GM19099 (cell line): ENCODE measurements around the gene TYROBP.

Experiments used
- POLR2A ChIP-seq: IDR thresholded peaks from 3 replicates; pipeline ENCODE4 v1.6.1; 2011; ENCODE audit warnings: low read depth; ENCODE audit not compliant: insufficient read length; ENCODE audit errors: extremely low read depth

TYROBP gene

DNA sequence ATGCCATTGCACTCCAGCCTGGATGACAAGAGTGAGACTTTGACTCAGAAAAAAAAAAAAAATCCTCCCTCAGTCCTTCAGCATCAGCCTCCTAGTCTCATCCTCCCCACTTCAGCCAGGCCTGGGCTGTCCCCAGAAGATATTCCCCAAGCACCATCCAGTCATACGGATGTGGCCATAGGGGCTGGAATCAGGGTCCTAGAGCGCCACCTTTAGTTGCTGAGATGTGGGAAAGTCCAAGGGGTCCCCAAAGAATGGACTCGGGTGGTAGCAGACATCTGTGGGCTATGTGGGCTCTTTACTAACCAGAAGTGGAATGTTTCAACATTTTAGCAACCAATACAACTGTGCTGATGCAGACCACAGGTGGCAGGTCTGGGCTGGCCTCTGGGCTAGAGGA, 3.1 kb upstream of the TYROBP start:
- no peak for TF ChIP-seq POLR2A

DNA sequence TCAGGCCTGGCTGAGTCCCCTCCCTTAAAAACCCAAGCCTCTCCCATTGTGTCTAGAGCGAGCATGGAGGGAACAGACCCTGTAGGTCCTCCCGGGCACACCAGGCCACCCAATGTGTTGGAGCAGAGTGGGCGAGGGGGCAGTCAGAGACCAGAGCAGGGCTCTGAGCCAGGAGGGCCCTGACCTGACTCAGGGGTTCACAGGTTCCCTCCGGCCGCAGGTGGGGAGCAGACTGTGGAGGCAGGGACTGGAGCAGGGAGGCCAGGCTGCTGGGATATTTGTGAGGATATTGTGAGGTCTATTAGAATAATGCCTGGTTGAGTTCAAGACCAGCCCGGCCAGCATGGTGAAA, 1.6 kb upstream of the TYROBP start:
- no peak for TF ChIP-seq POLR2A

DNA sequence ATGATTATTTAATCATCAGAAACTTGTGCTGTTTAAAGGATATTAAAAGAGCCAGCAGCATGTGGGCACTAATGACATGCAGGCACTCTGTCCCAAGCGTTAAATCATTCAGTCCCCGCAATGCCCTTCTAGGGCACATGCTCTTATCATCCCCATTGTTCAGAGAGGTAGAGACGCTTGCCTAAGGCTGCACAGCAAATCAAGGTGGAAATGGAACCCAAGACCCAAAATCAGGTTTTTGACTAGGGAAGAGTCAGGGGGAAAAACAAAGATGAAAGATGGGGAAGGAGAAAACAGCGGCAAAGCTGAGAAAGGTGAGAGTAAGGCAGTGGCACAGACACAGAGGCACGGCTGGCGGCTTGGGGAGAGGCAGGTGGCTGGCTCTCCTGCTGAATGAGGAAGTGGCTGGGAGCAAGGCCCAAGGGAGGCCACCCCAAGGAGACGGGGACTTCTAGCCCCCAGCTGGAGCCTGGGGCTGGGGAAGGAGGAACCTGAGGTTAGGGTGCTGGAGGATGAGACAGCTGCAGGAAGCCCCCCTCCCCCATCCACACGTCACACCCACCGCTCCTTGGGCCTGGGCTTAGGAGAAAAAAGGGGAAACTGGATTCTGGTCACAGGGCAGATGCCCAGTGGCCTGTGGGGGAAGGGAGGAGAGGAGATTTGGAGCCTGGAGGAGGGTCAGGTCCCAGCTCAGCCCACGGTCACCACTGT, 1.0 kb upstream of the TYROBP start:
- peak; percentile 20 for TF ChIP-seq POLR2A

DNA sequence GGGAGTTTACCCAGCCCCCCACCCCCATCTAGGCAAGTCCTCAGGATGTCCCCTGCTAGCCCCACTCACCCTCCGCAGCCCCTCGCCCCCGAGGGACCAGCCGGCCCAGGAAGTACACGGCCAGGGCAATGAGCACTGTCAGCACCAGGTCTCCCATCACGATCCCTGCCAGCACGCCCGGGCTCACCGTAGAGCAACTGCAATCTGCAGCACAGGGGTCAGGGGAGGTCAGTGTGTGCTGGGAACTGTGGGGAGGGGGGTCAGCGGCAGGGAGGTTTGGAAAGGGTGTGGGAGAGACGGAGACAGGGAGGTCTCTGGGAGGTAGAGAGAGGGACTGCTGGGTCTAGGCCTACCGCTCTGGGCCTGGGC, 734 bp downstream of the TYROBP start:
- TF ChIP-seq POLR2A: no peak

DNA sequence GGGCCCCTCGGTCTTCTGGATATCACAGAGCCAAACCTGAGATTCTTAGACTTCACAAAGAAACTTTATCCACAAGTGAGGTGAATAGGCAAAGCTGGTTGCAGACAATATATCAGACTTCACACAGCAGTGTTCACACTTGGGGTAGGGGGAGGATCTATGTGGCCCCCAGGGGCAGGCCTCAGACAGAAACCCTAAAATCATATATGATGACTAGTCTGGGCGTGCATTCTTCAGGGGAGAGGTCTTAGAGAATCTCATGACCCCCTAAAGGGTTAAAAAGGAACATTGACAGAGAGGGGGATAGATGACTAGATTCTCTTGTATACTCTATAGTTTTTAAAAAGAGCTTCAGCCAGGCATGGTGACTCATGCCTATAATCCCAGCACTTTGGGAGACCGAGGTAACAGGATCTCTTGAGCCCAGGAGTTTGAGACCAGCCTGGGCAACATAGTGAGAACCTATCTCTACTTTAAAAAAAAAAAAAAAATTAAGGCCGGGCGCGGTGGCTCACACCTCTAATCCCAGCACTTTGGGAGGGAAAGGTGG, 2.8 kb downstream of the TYROBP start:
- TF ChIP-seq POLR2A: no peak

DNA sequence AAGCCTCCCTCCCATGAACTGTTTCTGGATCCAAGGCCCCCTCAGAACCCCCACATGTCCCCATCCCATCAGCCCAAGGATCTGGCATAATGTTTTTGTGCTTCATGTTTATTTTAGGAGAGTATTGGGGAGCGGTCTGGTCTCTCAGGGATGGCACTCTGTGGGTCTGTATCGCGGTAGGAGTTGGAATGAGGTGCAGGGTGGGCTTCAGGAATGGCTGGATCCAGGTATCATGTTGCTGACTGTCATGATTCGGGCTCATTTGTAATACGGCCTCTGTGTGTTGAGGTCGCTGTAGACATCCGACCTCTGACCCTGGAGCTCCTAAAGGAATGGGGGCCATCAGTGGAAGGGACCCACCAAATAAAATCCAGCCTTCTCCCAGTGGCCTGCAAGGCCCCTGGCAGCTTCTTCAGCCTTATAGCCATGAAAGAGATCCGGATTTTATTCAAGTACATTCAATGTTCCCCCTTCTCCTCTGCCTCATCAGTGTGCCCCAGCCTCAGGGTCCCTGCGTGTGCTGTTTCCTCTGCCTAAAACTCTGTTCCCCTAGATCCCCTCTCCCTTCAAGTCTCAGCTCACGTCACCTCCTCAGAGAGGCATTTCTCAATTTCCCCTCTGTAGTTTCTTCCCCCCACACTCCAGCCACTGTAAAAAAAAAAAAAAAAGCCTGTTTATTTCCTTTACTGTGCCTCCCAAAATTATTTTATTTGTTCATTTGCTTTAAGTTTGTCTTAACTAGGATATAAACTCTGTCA, 3.6 kb downstream of the TYROBP start:
- TF ChIP-seq POLR2A: no peak

DNA sequence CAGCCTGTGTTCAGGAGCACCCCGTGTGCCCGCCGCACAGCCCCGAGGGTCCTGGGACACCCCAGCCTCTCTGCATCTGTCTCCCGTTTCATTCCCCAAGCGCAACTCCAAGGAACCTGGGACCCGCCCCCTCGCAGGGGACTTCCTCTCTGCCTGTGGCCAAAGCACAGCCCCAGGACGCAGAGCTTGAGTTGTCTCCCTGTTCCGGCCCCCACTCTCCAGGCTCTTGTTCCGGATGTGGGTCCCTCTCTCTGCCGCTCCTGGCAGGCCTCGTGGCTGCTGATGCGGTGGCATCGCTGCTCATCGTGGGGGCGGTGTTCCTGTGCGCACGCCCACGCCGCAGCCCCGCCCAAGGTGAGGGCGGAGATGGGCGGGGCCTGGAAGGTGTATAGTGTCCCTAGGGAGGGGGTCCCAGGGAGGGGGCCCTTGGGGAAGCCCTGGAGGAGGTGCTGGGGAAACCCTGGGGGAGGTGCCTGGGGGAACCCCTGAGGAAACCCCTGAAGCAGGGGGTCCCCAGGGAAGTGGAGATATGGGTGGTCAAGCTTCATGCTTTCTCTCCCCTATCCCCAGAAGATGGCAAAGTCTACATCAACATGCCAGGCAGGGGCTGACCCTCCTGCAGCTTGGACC, 4.4 kb downstream of the TYROBP start:
- TF ChIP-seq POLR2A: peak; percentile 61

DNA sequence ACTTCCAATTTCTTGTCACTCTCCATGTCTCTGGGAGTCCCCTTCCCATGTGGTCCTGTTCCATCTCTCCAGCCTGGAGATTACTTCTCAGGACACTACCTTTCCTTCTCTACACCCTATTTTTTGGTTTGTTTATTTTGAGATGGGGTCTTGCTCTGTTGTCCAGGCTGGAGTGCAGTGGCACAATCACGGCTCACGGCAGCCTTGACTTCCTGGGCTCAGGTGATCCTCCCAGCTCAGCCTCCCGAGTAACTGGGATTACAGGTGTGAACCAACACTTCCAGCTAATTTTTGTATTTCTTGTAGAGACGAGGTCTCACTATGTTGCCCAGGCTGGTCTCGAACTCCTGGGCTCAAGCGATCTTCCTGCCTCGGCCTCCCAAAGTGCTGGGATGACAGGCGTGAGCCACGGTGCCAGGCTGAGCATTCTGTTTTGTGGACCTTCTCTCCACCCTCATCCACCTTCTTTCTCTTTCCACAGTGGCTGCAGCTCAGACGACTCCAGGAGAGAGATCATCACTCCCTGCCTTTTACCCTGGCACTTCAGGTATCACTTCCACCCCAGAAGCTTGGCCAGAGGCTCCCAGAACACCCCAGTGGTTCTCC, 5.1 kb downstream of the TYROBP start:
- no peak for TF ChIP-seq POLR2A

DNA sequence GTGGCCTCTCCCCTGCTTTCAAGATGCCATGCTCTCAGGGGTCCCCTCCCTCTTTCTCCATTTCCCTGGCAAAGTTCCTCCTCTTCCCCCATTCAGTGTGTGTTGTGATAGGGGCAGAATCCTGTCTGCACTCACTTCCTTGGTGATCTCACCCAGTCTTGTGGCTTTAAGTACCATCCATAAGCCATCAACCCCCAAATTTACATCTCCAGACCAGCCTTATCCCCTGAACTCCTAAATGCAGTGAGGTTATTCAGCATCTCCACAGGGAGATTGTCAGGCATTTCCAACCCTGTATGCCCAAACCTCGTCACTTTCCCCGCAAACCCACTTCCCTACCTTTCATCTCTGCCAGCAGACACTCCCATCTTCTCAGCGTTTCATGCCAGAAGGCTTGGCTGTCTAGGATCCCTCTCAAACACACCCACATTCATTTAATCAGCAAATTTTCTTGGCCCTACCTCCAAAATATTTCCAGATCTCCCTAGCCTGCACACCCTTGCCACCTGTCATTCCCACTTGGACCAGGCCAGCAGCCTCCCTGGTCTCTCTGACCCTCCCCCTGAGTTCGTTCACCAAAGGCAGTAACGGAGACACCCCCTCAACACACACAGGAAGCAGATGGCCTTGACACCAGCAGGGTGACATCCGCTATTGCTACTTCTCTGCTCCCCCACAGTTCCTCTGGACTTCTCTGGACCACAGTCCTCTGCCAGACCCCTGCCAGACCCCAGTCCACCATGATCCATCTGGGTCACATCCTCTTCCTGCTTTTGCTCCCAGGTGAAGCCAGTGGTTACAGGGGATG, 6.0 kb downstream of the TYROBP start, which contains the start of gene HCST:
HCST (plus strand) TSS at position 676 of the 808 bp plus-strand sequence; CDS start at position 741, 65 bp downstream.
- peak; percentile 54 for TF ChIP-seq POLR2A

DNA sequence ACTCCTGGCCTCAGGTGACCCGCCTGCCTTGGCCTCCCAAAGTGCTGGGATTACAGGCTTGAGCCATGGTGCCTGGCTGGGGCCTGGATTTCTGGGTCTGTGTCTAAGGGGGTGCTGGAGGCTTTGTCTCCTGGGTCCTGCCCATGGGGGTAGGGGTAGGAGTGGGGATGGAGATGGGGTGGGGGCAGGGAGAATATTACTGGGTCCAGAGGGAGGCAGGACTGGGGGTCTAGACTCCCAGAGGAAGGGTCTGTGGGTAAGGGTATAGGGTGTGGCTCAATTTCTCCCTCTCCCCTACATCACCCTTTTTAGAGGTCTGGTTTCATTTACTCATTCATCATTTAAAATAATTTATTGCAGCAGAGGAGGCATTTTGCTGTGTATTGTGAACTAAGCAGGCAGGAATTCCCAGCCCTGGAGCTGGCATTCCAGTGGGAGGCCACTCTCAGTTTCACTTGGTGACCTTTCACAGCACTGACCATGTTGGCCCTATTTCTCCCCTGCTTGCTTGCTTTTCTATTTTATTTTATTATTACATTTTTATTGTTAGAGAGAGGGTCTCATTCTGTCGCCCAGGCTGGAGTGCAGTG, 6.9 kb downstream of the TYROBP start:
- no peak for TF ChIP-seq POLR2A

DNA sequence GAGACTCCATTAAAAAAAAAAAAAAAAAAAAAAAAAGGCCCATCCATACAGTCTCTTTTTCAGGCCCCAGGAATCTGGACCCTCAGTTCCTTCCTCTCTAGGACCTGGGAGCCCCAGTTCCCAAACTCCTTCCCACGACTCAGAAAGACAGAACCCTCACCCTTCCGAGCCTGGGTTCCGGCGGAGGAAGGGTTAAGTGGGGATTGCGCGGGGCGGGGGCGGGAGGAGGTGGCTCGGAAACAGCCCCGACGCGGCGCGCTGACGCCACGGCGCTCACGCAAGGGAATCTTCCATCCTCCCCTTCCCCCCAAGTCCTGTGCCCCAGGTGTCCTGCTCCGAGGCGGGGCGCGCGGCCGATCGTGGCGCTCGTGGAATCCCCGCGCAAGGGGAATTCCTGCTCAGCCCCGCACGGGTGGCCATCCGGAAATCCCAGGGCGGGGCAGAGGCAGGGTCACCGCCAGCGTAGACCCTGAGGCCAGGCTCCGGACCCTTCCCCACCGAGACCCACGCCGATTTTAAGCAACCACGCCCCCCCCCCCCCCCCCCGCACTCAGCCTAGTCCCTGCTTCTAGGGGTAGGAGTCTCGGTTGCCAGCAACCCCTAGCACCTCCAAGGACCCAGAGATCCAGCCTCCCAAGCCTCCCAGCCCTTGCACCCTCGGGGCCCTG, 8.4 kb downstream of the TYROBP start:
- TF ChIP-seq POLR2A: peak; percentile 32

DNA sequence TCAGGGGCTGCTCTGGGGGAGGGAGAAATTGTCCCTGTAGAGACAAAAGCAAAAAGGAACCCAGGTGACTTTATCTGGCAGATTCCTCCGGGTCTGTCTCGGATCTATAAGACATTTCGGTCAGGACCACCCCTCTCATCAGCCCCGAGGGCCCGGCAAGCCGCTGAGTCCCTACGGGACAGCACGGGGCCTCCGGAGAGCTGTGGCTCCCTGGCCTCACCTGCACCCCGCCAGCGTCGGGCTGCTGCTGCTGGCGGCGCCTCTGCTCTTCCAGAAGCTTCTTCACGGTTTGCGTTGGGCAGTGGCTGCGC, 9.6 kb downstream of the TYROBP start:
- TF ChIP-seq POLR2A: no peak

DNA sequence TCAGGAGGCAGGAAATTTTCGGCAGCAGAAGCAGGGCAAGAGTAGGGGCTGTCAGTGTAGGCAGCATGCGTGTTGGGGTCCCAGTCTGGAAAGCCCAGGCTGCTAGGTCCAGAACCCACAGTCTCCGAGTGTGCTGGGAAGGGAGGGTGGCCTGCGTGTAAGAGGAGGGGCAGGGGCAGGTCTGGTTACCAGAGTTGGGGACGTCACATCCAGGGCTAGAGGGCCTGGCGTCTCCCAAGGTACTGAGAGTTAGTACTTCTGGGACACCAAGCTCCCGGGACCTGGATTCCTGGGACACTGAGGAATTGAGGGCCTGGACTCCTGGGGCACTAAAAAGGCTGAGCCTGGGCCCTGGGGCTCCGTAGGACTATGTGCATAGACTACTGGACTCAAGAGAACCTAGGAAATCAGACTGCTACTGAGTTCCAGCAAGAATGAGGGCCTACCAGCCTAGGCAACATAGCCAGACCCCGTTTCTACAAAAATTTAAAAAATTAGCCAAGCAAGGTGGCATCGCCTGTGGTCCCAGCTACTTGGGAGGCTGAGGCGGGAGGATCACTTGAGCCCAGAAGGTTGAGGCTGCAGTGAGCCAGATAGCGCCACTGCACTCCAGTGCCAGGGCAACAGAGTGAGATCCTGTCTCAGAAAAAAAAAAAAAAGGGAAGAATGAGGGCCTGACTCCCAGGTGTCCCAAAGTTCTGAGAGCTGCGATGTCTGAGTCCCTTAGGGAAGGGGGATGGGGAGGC, 10.2 kb downstream of the TYROBP start:
- no peak for TF ChIP-seq POLR2A

DNA sequence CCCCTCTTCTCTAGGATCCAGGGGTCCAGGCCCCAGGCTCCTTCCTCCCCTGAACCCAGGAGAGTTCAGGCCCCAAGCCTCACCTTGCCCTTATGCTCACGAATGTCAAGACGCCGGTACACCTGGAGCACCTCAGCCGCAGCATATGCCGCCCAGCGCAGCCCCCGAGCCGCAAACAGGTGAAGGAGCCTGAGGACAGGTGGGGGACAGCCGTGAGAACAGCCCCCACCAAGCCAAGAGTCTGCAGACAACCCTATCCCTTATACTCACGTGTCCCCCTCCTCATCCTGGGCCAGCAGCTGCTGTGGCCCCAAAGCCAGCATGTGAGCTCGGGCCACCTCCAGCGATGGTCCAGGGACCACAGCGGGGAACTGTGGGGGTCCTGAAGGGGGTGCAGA, 11.5 kb downstream of the TYROBP start:
- TF ChIP-seq POLR2A: peak; percentile 21
